SK-N-MC (cell line): ENCODE data around the gene TAF4.

Source experiments
- DNase-seq: peaks from one replicate; pipeline ENCODE4 v3.0.0-alpha.2; 2011; ENCODE audit warnings: low read depth, low spot score
- H3K27ac ChIP-seq: fragments of 200-600 bp; sonication (generic); 2 replicates; pipeline ENCODE4 v1.5.1; 2016; ENCODE audit warnings: mixed run types
- H3K36me3 ChIP-seq: fragments of 200-600 bp; sonication (generic); 2 replicates; pipeline ENCODE4 v1.6.1; 2017; ENCODE audit warnings: antibody characterized with exemption, low read length, mixed read lengths; ENCODE audit not compliant: insufficient read depth
- H3K4me3 ChIP-seq: fragments of 200-600 bp; sonication (generic); 2 replicates; pipeline ENCODE4 v1.5.1; 2016
- H3K9ac ChIP-seq: fragments of 200-600 bp; sonication (generic); 2 replicates; pipeline ENCODE4 v1.8.0; 2017; ENCODE audit warnings: mixed run types, mixed read lengths; ENCODE audit not compliant: insufficient read length
- H3K9me3 ChIP-seq: fragments of 200-600 bp; sonication (generic); 2 replicates; pipeline ENCODE4 v1.6.1; 2017; ENCODE audit warnings: low read depth, mild to moderate bottlenecking, antibody characterized with exemption, low read length, moderate library complexity, mixed read lengths
- EZH2 ChIP-seq: fragments of 200-600 bp; sonication (generic); IDR thresholded peaks from one replicate; pipeline ENCODE4 v1.6.1; 2017; ENCODE audit warnings: antibody characterized with exemption
- FOXP2 ChIP-seq: optimal IDR thresholded peaks from 2 replicates; pipeline ENCODE3; 2011; ENCODE audit warnings: mild to moderate bottlenecking, moderate library complexity; ENCODE audit not compliant: insufficient read depth; ENCODE audit errors: extremely low read length, control extremely low read depth
- POLR2AphosphoS5 ChIP-seq: IDR thresholded peaks from 2 replicates; pipeline ENCODE4 v1.6.1; 2012; ENCODE audit warnings: mild to moderate bottlenecking, low read depth, low read length, borderline replicate concordance

Gene TAF4

DNA sequence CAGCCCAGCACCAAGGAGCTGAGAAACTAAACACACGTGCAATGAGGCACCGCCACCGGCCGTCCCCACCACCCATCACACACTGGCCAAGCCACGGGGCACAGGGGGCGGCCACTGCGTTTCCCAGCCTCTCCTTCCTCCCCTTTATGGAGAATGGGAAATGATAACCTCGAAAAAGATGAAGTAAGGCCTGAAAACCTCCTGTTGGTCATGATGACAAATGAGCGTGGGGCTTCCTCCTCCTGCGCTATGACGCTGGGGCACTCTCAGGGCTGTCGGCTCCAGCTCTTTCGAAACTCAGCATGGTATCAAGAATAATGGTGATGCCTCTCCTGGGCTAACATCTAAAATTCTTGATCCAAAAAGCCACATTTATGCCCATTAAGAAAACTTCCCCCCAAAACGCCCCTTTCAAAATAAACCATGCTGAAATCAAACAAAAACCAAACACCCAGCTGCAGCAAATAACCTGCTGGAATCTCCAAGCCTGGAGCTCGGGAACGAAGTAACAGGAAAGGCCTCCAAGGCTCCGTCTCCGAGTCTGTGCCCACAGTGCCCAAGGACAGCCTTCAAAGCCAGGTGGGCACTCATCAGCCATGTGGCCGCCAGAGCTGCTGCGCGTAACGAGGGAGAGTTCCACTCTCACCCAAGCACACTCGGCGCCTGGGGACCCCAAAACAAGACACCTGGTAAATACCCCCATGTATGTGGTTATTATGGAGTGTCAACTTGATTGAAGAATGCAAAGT lies 50.0 kb downstream of the TAF4 start:
- H3K9ac ChIP-seq = no peak overlapping the region
- no peak for DNase-seq
- TF ChIP-seq EZH2 (no peak), POLR2AphosphoS5 (no peak), FOXP2 (no peak)
- no peaks in the 10 kb centered on the region; the same call in 1 of the 2 replicates for H3K36me3 ChIP-seq
- no peak overlapping the region for H3K27ac ChIP-seq
- H3K9me3 ChIP-seq = no peaks in the 10 kb centered on the region
- H3K4me3 ChIP-seq = no peak overlapping the region

DNA sequence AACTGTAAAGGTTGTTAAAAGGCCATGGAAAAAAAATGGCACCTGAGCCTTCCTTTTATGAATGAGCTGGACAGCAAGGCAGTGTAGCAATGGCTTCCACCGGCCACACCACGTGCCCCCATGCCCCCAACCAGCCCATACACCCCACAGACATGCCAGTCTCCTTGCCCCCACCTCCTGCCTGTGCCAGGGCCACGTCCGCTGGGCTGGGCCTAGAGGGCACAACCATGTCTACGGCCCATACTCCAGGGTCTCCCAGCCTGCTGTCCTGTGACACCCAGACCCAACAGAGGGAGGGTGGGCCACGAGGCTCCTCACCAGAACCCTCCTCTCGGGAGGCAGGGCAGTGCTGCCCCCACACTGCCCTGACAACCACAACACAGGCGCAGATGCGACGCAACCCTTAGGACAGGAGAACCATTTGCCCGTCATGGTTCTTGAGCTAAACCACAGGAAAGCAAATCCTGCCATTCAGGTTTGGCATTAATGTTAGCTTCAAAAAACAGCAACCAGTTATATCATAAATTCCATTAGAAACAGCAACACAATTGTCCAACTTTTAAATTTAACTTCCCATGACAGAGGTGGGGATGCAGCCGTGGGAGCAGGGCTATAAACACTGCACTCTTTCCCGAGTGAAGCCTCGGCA lies 50.7 kb downstream of the TAF4 start:
- Histone ChIP-seq H3K9ac (no peak overlapping the region), H3K4me3 (no peak overlapping the region), H3K27ac (no peak overlapping the region), H3K36me3 (peaks cover 3% of the 10 kb centered on the region; the same call in 1 of the 2 replicates), H3K9me3 (no peaks in the 10 kb centered on the region)
- no peak for TF ChIP-seq FOXP2
- no peak for TF ChIP-seq POLR2AphosphoS5
- TF ChIP-seq EZH2 = no peak
- DNase-seq = no peak

DNA sequence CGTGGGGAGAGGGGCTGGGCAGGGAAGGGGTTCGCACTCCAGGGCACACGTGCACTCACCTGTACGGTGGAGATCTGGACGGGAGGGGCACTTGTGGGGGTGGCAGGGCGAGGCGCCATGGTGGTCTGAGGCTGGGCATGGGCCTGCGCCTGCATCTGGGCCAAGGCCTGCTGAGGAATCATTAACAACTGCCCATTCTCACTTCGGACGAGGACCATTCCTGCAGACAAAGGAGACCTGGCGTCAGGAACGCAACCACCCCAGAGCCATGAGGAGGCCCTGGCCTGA lies 51.2 kb downstream of the TAF4 start:
- H3K36me3 ChIP-seq = peaks cover 9% of the 10 kb centered on the region; the same call in 1 of the 2 replicates
- no peak overlapping the region for H3K27ac ChIP-seq
- H3K4me3 ChIP-seq = no peak overlapping the region
- TF ChIP-seq POLR2AphosphoS5 = no peak
- no peak for TF ChIP-seq FOXP2
- TF ChIP-seq EZH2 = no peak
- no peak overlapping the region for H3K9ac ChIP-seq
- H3K9me3 ChIP-seq = no peaks in the 10 kb centered on the region
- DNase-seq = no peak

DNA sequence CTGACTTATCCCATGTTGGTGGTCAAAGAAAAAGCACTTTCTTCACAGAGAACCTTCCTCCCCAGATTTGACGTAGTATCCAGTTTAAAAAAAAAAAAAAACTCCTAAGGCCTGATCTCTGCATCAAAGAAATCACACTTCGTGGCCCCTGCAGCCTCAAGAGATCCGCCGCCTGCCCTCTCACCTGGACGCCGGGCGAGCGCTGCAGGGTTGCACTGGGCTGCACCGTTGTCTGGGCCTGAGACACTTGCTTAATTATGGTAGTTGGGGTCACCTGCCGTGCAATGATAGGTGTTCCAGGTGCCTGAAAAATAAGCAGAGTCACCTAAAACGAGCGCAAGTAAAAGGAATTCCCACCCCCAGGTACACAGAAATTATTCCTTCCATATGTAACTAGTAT lies 53.0 kb downstream of the TAF4 start:
- Histone ChIP-seq H3K4me3 (no peak overlapping the region), H3K36me3 (peaks cover 21% of the 10 kb centered on the region), H3K9ac (no peak overlapping the region), H3K9me3 (no peaks in the 10 kb centered on the region), H3K27ac (no peak overlapping the region)
- no peak for DNase-seq
- TF ChIP-seq FOXP2 = no peak
- TF ChIP-seq EZH2 = no peak
- TF ChIP-seq POLR2AphosphoS5 = no peak

DNA sequence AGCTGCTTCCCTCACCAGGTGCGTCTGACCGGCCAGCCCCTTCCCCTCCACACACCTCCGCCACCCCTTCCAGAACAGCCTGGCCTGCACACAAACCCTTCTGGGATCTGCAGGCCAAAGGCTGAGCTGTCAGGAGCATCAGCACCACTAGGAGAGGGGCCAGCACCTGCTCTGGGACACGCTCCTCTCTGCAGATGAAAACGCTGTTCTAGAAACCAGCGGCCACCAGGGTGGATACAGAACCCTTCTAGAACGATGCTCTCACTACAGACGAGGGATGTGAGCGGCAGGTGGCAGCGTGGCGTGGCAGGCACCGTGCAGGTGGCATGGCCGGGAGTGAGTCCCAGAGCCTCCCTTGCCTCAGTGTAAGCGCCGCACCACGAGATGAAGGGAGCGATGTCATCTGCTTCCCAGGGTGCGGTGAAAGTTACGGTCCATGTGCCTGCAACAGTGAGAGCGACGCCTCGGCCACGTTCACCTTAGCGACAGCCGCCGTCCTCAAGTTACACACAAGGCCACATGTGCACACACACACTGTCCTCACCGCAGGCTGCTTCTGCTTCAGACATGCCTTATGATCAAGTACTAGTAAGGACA lies 53.6 kb downstream of the TAF4 start:
- H3K27ac ChIP-seq = no peak overlapping the region
- H3K9ac ChIP-seq = no peak overlapping the region
- no peak for DNase-seq
- H3K36me3 ChIP-seq = peaks cover 27% of the 10 kb centered on the region
- H3K9me3 ChIP-seq = no peaks in the 10 kb centered on the region
- TF ChIP-seq POLR2AphosphoS5 (no peak), FOXP2 (no peak), EZH2 (no peak)
- no peak overlapping the region for H3K4me3 ChIP-seq

DNA sequence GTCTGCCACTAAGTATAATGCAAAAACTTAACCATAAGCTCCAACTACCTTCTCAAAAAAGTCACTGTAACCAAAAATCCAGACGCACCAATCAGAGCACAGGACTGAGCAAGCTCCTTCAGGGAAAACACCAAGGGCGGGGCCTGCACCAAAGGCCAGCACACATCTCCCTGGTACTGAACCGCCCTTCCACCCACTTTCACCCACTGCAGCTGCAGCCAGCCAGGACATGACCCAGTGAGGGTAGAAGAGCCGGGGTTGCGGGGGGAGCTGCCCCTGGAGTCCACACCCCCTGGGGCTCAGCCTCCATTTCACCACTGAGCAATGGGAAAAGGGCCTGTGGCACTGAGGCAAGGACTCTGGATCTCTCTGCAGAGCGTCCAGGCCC lies 54.3 kb downstream of the TAF4 start:
- Histone ChIP-seq H3K27ac (no peak overlapping the region), H3K4me3 (no peak overlapping the region), H3K36me3 (peaks cover 31% of the 10 kb centered on the region), H3K9me3 (no peaks in the 10 kb centered on the region), H3K9ac (no peak overlapping the region)
- DNase-seq = no peak
- TF ChIP-seq FOXP2 (no peak), POLR2AphosphoS5 (no peak), EZH2 (no peak)

DNA sequence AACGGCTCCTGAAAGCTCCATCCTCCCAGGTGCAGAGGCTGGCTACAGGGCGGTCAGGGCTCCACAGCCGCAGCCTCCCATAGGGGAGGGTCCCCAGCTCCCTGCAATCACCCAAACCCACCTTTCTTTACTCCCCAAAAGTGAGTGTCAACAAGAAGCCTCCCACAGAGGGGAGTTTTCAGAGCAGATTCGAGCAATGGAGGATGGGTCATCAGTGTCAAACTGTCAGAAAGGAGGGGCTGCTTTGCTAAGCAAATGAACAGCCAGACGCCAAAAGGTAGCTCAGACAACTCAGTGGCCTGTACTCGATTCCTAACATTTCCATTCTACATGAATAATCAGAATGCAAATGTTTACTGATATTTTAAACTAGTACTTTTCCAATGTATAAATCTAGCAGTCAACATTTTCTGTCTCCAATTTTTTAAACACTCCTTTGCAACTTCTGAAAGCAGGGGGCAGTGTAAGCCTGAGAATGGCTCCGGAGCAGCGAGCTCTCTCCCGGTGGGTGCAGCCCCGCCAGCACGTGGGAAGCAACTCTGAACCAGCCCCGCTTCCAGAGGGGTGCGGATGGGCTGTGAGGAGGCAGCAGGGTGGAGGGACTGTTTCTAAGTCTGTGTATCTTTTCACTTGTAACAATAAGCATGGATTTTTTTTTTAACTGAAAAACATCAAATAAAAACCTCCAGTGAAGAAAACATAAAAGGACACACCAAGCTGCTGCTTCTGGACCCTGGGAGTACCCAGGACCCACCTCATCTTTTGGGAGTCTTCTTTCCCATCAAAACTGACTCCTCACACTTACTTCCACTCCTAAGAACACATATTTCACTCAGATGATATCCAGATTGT lies 54.9 kb downstream of the TAF4 start:
- DNase-seq = no peak
- TF ChIP-seq POLR2AphosphoS5 (no peak), EZH2 (no peak), FOXP2 (no peak)
- Histone ChIP-seq H3K9me3 (no peaks in the 10 kb centered on the region), H3K27ac (no peak overlapping the region), H3K4me3 (no peak overlapping the region), H3K36me3 (peaks cover 37% of the 10 kb centered on the region), H3K9ac (no peak overlapping the region)
